ENCODE results near the gene TSC22D3.
A peak's percentile ranks its signal among the peaks of the same experiment; 100 is the strongest.

DNA sequence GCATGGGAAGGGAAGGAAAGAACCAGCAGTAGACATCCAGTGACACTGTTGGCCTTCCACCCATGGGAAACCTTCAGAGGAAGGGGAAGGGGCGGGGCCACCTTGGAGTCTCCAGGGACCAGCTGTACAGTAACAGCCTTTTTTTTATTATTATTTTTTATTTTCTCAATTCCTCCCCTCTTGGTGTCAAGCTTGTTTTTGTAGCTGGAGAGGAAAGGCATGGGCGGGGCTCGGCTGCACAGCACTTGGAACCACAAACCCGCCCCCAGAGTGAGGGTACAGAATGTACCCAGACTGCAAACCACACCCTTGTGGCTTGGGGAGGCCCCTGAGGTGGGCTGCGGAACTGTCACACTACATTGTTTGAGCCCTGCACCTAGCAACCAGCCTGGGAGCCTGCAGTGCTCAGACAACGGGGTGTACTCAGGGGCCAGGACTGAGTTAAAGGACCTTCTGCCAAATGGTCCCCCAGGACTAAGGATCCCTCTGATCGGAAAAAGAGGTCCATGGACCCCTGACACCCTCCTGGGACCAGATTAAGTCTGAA is 101.6 kb downstream of the TSC22D3 start:
- TF ChIP-seq, protein P1, sequence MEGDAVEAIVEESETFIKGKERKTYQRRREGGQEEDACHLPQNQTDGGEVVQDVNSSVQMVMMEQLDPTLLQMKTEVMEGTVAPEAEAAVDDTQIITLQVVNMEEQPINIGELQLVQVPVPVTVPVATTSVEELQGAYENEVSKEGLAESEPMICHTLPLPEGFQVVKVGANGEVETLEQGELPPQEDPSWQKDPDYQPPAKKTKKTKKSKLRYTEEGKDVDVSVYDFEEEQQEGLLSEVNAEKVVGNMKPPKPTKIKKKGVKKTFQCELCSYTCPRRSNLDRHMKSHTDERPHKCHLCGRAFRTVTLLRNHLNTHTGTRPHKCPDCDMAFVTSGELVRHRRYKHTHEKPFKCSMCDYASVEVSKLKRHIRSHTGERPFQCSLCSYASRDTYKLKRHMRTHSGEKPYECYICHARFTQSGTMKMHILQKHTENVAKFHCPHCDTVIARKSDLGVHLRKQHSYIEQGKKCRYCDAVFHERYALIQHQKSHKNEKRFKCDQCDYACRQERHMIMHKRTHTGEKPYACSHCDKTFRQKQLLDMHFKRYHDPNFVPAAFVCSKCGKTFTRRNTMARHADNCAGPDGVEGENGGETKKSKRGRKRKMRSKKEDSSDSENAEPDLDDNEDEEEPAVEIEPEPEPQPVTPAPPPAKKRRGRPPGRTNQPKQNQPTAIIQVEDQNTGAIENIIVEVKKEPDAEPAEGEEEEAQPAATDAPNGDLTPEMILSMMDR (IDR thresholded peaks at IDR 0.05) = no peak
- TF ChIP-seq POLR2A (IDR thresholded peaks at IDR 0.05) = no peak
- peak; percentile 32 to 61 (median 46) for TF ChIP-seq POLR2AphosphoS5 (IDR thresholded peaks at IDR 0.05)
- TF ChIP-seq EP300 (IDR thresholded peaks at IDR 0.05) = peak in 3 of 4 donors; percentile 58 to 87 (median 77)
